ENCODE measurements around the gene RANBP9. TPM values are rescaled to one million over a fixed set of nuclear protein-coding genes. Genes with fewer than 3 reads are reported as not detected.

Gene RANBP9
- total RNA-seq, 1 experiment from 2014 or later, result 21.5 TPM

- DNase-seq (ENCODE audit: extremely low read depth, low read depth), result no peak
Measured at GRCh38 chr6:13711324-13711732, 307 bp downstream of the RANBP9 start.

- DNase-seq (ENCODE audit: extremely low read depth, low read depth), result no peak
Measured at GRCh38 chr6:13710552-13711323, 897 bp downstream of the RANBP9 start.

DNA sequence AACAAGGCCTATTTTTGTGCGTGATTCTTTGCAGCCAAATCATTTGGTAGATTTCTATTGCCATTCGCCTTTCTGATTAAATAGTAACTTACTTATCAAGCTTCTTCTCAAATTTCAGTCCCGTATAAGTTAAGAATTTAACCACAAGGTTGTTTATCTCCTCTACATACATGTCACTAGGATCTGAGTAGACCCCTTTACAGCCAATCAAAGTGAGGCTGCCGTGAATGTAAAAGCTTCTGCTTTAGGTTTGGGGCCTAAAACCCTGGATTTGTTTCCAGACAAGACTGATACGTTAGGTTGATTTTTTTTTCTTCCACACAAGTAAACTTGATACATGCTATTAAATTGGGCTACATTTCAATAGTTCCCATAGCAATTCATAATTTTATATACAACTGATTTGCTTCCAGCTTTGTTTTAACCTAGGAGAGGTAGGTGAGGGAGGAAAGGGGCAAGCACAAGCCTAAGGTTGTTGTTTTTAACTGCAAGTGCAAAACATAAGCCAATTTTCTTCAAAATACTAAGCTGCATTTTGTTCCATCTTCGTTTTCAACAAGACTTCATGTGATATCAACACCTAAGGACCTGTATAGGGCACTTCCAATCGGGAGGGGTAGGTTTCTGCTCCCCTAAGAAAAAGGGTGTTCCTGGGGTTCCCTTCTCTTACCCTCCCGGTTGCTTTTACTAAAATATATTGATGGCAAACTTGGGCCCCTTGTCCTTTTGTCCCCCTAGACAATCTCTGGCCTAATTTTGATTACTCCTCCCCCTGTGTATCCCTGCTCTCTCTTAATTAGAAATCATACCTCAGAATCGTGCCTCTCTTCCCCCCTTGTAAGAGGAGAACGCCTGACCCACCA, 1.7 kb downstream of the RANBP9 start:
- no peak for DNase-seq (ENCODE audit: extremely low read depth, low read depth)

DNA sequence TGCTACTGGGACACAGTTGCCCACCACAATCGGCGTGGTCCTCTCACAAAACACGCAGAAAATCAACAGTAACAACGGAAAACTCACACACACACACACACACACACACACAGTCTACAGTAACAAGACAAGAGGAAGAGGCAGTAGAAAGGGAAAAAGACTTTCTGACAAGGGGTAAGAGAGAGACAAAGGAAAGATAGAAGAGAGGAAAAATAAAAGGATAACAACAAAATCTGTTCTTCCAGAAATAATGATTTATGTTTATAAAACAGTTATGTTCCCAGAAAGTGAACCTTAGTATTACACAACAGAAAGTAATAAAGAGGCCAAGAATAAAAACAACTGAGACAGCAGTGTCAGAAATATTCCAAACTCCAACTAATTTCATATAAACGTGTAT, 2.9 kb downstream of the RANBP9 start:
- no peak for DNase-seq (ENCODE audit: extremely low read depth, low read depth)

DNA sequence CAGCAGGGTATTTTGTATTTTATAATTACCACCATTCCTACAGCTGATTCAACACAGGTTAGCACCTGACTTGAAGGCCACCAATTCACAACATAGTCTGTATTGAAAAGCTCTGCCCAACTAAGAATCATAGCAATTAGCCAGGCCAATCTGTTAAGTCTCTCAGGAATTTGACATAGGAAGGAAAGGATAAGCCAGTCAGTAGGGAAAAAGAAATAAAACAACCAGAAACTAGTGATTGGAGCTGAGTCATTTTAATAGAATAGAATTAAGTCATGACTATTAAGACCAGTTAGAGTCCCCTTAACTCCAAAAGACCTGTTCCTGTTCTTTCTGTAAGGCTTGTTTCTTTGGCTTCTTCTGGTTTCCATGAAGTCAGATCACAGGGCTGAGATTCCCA, 8.1 kb downstream of the RANBP9 start:
- DNase-seq (ENCODE audit: extremely low read depth, low read depth), result no peak

- no peak for DNase-seq (ENCODE audit: extremely low read depth, low read depth)
Measured at GRCh38 chr6:13702809-13703302, 8.8 kb downstream of the RANBP9 start.

DNA sequence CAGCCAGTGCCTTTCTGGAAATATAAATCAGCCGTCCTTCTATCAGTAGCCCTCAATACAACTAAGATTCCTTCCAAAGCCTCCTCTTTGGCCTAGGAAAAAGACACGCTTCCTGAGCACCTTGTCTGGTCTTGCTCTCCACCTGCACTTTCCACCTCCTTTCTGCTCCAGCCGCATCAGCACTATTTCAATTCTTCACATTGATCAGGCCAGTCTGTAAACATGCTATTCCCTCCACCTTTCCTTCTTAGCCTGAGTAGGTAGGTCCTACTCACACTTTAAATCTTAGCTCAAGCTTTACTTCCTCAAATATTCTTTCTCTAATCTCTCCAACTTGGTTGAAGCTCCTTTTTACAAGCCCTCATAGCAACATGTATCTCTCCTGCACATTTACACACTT, 11.4 kb downstream of the RANBP9 start:
- no peak for DNase-seq (ENCODE audit: extremely low read depth, low read depth)

- no peak for DNase-seq (ENCODE audit: extremely low read depth, low read depth)
Measured at GRCh38 chr6:13698715-13699114, 12.9 kb downstream of the RANBP9 start.

DNA sequence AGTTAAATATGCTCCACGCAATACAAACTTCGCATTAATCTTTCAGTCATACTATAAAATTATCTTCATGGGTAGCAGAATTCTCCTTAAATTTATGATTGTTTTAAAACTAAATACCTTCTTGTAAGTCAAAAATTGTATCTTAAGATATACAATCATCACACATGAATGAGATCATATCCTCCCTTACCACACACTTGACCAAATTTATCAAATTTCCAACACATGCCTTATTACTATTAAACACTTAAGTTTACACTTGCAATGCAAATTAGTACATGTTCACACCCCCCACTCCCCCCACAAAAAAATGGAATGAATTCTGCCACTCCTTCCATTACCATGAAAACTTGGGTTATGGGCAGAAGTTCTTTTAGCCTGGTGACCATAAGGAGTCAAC, 13.8 kb downstream of the RANBP9 start:
- DNase-seq (ENCODE audit: extremely low read depth, low read depth), result no peak

DNA sequence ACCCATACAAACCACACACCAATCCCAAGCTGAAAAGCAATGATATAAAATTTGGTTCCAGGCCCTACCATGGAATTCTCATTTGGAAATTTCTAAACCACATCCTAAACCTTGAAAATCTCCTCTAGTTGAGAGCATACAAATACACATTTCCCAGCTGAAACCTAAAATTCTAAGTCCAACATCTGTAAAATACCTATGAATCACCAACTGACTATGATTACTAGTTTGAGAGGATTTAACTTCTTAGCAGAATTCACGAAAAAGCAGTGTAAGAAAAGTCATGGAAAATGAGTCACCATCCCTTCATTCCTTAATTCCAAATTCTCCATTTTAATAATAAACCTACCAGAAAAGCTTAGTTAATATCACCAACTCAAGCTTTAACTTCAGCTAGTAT, 15.4 kb downstream of the RANBP9 start:
- DNase-seq (ENCODE audit: extremely low read depth, low read depth), result no peak

GRCh38 chr6:13695252-13695651, 16.4 kb downstream of the RANBP9 start:
- DNase-seq (ENCODE audit: extremely low read depth, low read depth), result no peak

DNA sequence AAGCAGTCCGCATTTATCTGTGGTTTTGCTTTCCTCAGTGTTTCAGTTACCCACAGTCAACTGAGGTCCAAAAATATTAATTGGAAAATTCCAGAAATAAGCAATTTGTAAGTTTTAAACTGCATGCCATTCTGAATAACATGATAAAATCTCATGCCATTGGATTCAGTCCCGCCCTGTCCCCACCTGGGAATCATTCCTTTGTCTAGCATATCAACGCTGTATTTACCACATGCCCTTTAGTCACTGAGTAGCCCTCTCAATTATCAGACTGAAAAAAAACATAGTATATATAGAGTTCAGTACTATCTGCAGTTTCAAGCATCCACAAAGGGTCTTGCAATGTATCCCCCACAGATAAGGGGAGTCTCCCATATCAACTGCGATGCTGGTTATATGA, 17.1 kb downstream of the RANBP9 start:
- no peak for DNase-seq (ENCODE audit: extremely low read depth, low read depth)

DNA sequence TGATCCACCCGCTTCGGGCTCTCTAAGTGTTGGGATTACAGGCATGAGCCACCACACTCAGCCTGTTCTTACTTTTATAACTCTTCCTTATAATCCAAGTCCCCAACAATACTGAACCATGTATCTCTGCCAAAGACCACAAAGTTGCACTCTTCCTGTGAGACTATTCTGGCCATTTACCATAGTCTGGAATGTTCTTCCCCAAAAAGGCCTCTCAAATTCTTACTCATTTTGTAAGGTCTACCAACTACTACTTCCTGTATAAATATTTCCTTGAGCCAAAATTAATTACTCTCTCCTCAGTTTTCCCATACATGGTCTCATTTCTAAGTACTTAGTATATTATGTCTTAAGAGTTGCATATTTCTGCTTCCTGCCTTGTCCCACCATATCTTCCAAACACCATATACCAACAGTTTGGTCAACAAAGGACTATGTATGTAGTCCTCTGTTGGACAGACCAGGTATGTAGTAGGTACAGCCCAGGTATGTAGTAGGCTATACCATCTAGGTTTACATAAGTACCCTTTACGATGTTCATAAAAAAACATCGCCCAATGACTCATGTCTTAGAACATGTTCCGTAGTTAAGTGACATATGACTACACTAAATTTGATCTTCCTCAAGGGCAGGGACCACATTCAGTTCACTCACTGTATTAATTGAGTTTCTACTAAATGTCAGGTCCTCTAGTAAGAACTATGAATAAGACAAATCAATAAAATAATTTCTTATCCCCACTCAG, 22.0 kb downstream of the RANBP9 start:
- DNase-seq (ENCODE audit: extremely low read depth, low read depth), result no peak

GRCh38 chr6:13688692-13689196, 22.9 kb downstream of the RANBP9 start:
- DNase-seq (ENCODE audit: extremely low read depth, low read depth), result no peak

- no peak for DNase-seq (ENCODE audit: extremely low read depth, low read depth)
Measured at GRCh38 chr6:13687917-13688351, 23.7 kb downstream of the RANBP9 start.

DNA sequence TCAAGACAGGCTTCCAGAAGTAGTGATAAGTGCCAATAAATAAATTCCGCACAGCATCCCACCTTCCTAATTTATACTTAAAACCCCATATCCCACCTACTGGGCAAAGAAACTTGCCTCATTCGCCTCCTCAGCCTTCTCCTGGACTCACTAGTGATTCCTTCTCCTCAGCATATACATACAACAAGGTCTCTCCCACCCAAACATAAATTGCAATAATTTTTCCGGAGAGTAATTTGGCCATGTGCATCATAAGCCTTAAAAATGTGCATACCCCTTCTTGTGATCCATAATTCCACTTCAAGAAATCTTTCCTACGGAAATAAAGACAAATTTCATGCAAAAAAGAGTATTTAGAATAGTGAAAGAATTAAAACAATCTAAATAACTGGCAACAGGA, 26.8 kb downstream of the RANBP9 start:
- DNase-seq (ENCODE audit: extremely low read depth, low read depth), result no peak

- no peak for DNase-seq (ENCODE audit: extremely low read depth, low read depth)
Measured at GRCh38 chr6:13683038-13683437, 28.6 kb downstream of the RANBP9 start.

- no peak for DNase-seq (ENCODE audit: extremely low read depth, low read depth)
Measured at GRCh38 chr6:13682346-13682745, 29.3 kb downstream of the RANBP9 start.

DNA sequence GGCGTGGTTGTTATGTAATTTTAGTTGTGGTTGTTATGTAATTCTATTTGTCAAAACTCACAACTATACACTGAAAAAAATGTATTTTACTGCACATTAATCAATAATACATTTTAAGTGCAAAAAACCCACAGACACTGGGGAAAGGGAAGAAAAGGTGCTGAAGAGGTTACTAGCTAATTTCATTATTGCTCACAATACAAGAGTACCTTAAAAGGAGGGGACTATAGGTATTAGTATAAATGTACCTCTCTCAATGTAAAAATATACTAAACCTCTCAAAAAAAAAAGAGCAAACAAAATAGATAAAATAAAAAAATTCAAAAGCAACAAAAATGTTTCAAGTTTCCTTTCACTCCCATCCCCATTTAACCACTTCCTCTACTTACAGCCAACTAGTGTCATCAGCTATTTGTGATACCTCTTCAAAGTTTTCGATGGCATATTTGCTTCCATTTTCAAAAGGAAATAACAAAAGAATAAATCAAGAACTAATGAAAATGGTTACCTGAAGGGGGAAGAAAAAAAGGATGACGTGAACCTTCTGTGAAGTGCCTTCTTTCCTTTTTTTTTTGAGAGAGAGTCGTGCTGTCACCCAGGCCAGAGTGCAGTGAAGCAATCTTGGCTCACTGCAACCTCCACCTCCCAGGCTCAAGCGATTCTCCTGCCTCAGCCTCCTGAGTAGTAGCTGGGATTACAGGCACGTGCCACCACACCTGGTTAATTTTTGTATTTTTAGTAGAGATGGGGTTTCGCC, 30.2 kb downstream of the RANBP9 start:
- DNase-seq (ENCODE audit: extremely low read depth, low read depth), result no peak

- no peak for DNase-seq (ENCODE audit: extremely low read depth, low read depth)
Measured at GRCh38 chr6:13680448-13680968, 31.1 kb downstream of the RANBP9 start.

Measured in NCI-H460 (cell line).